C4-2B (cell line): Measurements from ENCODE around the gene IGF2BP3.

Experiments used
- H3K27ac ChIP-seq: fragments of 450-650 bp; 2 replicates; pipeline ENCODE4 v1.5.1; 2017
- ZFX ChIP-seq: fragments of 450-650 bp; IDR thresholded peaks from 2 replicates; pipeline ENCODE4 v1.6.1; 2017
- TF ChIP-seq, protein P1 (sequence below): fragments of 450-650 bp; conservative IDR thresholded peaks from 2 replicates; pipeline ENCODE4 v1.5.1; 2017; ENCODE audit warnings: mild to moderate bottlenecking

The IGF2BP3 gene

DNA sequence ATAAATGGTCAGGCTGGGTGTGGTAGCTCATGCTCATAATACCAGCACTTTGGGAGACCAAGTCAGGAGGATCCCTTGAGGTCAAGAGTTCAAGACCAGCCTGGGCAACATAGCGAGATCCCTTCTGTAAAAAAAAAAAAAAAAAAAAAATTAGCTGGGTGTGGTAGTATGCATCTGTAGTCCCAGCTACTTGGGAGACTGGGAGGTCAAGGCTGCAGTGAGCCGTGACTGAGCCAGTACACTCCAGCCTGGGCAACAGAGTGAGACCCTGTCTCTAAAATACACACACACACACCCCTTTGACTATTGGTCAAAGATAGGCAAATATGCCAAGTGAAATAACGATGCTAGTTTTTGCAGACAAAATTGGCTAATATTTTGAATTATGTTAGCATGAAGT is 80.6 kb downstream of the IGF2BP3 start:
- no peak overlapping the region for H3K27ac ChIP-seq
- TF ChIP-seq ZFX = no peak
- TF ChIP-seq, protein P1, sequence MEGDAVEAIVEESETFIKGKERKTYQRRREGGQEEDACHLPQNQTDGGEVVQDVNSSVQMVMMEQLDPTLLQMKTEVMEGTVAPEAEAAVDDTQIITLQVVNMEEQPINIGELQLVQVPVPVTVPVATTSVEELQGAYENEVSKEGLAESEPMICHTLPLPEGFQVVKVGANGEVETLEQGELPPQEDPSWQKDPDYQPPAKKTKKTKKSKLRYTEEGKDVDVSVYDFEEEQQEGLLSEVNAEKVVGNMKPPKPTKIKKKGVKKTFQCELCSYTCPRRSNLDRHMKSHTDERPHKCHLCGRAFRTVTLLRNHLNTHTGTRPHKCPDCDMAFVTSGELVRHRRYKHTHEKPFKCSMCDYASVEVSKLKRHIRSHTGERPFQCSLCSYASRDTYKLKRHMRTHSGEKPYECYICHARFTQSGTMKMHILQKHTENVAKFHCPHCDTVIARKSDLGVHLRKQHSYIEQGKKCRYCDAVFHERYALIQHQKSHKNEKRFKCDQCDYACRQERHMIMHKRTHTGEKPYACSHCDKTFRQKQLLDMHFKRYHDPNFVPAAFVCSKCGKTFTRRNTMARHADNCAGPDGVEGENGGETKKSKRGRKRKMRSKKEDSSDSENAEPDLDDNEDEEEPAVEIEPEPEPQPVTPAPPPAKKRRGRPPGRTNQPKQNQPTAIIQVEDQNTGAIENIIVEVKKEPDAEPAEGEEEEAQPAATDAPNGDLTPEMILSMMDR = no peak

DNA sequence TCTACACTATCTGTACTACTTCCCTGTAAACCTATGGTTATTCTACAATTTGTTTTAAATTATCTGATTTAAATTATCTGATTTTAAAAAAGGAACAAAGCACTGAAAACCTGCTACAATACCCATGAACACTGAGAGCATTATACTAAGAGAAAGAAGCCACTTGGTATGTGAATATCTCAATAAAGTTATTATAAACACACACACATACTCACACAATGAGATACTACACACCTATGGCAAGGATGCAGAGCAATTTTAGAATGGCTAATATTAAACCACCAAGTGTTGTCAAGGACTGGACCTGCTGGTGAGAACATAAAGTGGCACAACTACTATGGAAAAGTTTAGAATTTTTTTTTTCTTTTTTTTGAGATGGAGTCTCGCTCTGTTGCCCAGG is 82.7 kb downstream of the IGF2BP3 start:
- H3K27ac ChIP-seq = no peak overlapping the region
- TF ChIP-seq ZFX = no peak
- TF ChIP-seq, protein P1 = no peak

DNA sequence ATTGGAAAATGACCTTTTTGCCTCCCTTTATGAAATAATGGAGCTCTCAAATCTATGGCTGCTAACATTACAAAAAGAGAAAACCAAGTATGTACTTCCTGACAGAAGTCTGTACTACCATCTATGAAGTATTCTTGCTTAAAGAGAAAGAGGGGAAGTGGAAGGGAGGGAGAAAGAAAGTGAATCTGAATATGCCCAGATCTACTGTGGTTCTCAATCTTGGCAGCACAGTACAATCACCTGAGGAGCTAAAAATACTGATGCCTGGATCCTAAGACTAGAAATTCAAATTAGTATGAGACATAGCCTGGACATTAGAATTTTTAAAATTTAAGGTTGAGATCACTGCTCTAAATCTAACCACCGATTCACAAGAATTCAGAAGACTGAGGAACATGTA is 85.2 kb downstream of the IGF2BP3 start:
- no peak overlapping the region for H3K27ac ChIP-seq
- TF ChIP-seq ZFX = no peak
- TF ChIP-seq, protein P1 = no peak

DNA sequence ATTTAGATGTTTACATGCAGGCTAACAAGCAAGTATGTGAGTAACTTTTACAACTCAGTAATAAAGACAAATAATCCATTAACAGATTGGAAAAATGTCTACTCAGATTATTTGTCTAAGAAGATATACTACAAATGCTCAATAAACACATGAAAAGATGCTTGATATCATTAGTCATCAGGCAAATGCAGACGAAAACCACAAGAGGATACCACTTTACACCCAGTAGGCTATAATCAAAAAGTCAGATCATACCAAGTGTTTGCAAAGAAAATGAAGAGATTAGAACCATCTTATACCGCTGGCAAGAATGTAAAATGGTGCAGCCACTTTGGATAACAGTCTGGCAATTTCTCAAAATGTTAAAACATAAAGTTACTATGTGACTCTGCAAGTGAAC is 87.1 kb downstream of the IGF2BP3 start:
- TF ChIP-seq, protein P1 = no peak
- no peak for TF ChIP-seq ZFX
- no peak overlapping the region for H3K27ac ChIP-seq

DNA sequence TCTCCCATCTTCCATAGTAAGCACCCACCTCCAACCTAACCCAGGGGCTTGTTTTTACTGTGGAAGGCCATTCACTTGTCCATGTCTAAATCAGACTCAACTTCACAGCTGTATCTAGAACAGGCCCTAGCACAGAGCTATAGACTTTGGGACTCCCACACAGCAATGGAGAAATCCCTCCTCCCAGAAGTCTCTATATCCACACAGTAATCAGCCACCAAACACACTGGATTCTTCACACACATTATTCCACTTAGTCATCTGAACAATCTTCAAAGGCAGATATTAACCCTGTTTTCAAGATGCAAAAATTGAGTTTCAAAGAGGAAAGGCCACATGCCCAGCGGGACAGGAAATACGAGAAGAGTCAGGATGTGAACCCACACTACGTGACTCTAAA is 89.3 kb downstream of the IGF2BP3 start:
- H3K27ac ChIP-seq = no peak overlapping the region
- TF ChIP-seq, protein P1 = no peak
- no peak for TF ChIP-seq ZFX

GRCh38 chr7:23380556-23380955 is 89.7 kb downstream of the IGF2BP3 start:
- TF ChIP-seq, protein P1 = no peak
- TF ChIP-seq ZFX = no peak
- no peak overlapping the region for H3K27ac ChIP-seq

DNA sequence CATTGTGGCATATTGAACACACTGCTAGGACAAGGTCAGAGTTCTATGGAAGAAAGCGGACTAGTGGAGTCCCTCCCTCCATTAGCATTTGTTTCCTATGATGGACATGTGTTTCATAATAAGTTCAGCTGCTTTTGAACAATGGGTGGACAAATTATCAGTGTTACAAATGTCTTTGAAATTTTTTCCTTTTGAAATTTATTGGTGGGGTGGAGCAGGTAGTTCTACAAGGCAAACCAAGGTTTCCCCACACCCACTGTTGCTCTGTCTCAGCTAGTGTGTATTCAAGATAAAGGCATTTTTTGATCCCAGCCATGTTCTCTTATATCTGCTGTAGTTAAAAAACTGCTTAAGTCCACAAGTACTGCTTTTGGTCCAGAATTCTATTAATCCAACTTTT is 91.3 kb downstream of the IGF2BP3 start:
- H3K27ac ChIP-seq = no peak overlapping the region
- TF ChIP-seq ZFX = no peak
- TF ChIP-seq, protein P1 = no peak
